Calu3 (cell line): ENCODE results near the gene PSENEN. TPM values are rescaled to one million over a fixed set of nuclear protein-coding genes. Genes with fewer than 3 reads are reported as not detected.
"Not testable (repeated sequence)": the region's sequence is repeated elsewhere in the genome, so short reads cannot be mapped to it uniquely, and the experiment has no call there.

Experiments used
- BruUV-seq: library from RNA; stranded (reverse); fragments of 400-500 nt; replicated peaks from 2 replicates; lab custom pipeline; 2021; lab: Mats Ljungman, UMichigan
- CTCF ChIA-PET: fragments of 300-600 bp; sonication (Branson Sonifier 250); formaldehyde crosslinking; loops from one replicate; lab custom pipeline; 2022; ENCODE audit warnings: antibody characterized with exemption; lab: Charles Lee
- DNase-seq: peaks from one replicate; pipeline ENCODE4 v3.0.0; 2022
- H3K27ac Mint-ChIP-seq: one replicate; pipeline ENCODE4 v1.8.0; 2022; ENCODE audit warnings: mixed read lengths; ENCODE audit not compliant: unreplicated experiment
- H3K27me3 Mint-ChIP-seq: one replicate; pipeline ENCODE4 v1.8.0; 2022; ENCODE audit warnings: mixed read lengths; ENCODE audit not compliant: unreplicated experiment
- H3K36me3 Mint-ChIP-seq: one replicate; pipeline ENCODE4 v1.8.0; 2022; ENCODE audit warnings: mild to moderate bottlenecking, moderate library complexity, mixed read lengths; ENCODE audit not compliant: insufficient read depth, unreplicated experiment
- H3K4me1 Mint-ChIP-seq: one replicate; pipeline ENCODE4 v1.8.0; 2022; ENCODE audit warnings: mild to moderate bottlenecking, low read depth, mixed read lengths; ENCODE audit not compliant: unreplicated experiment
- H3K4me3 Mint-ChIP-seq: one replicate; pipeline ENCODE4 v1.8.0; 2022; ENCODE audit warnings: mild to moderate bottlenecking, low read depth, moderate library complexity, mixed read lengths; ENCODE audit not compliant: unreplicated experiment
- H3K9me3 Mint-ChIP-seq: one replicate; pipeline ENCODE4 v1.8.0; 2022; ENCODE audit warnings: low read depth, mixed read lengths; ENCODE audit not compliant: unreplicated experiment
- CTCF ChIP-seq: fragments of 200-600 bp; IDR thresholded peaks from one replicate; pipeline ENCODE4 v1.8.0; 2022; ENCODE audit warnings: antibody characterized with exemption; ENCODE audit not compliant: unreplicated experiment
- intact Hi-C: fragments of 100-400 bp; cut with micrococcal nuclease; formaldehyde crosslinking; loops from one replicate; pipeline ENCODE4 v1.10.0; 2022; ENCODE audit not compliant: unreplicated experiment
- total RNA-seq: library from RNA; stranded (reverse); gene quantifications from 2 replicates; pipeline ENCODE4 v1.2.3, GENCODE V29; 2022

PSENEN gene
- total RNA-seq, 1 experiment from 2014 or later, result 114 TPM

- Mint-ChIP-seq H3K36me3 (peaks cover 83% of the 10 kb centered on the region), H3K4me3 (no peak overlapping the region), H3K9me3 (no peaks in the 10 kb centered on the region), H3K4me1 (peaks cover 12% of the 10 kb centered on the region), H3K27me3 (no peaks in the 10 kb centered on the region), H3K27ac (no peak overlapping the region)
- intact Hi-C loops, result no loop called here
- no peak for DNase-seq
- no TSS peak for BruUV-seq
- CTCF ChIA-PET, result no interaction called here
- TF ChIP-seq CTCF, result no peak
These were observed 23.0 kb upstream of the PSENEN start for GRCh38 chr19:35722461-35722860.

GRCh38 chr19:35722897-35723296 is 22.6 kb upstream of the PSENEN start:
- BruUV-seq, result no TSS peak
- CTCF ChIA-PET, result interaction anchor here (0.9 kb wide), 1 partner anchor 14 kb away, joined by 3 read pairs; no protein-coding TSS in a partner anchor
- Mint-ChIP-seq H3K36me3 (peaks cover 84% of the 10 kb centered on the region), H3K27me3 (no peaks in the 10 kb centered on the region), H3K4me1 (peaks cover 12% of the 10 kb centered on the region), H3K9me3 (no peaks in the 10 kb centered on the region), H3K27ac (no peak overlapping the region), H3K4me3 (no peak overlapping the region)
- DNase-seq, result no peak
- TF ChIP-seq CTCF, result no peak
- intact Hi-C loops, result no loop called here

DNA sequence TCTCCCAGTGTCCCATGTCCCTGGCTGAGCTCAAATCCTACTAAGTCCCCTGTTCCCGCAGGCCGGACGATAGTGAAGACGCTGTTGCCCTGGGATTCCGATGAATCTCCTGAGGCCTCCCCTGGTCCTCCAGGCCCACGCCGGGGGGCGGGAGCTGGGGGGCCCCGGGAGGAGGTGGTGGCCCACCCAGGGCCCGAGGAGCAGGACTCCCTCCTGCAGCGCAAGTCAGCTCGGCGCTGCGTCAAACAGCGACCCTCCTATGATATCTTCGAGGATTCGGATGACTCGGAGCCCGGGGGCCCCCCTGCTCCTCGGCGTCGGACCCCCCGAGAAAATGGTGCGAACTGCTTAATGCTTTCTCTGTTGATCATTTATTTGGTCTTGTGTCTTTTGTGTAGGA is 21.8 kb upstream of the PSENEN start:
- H3K36me3 Mint-ChIP-seq, result peaks cover 83% of the 10 kb centered on the region

DNA sequence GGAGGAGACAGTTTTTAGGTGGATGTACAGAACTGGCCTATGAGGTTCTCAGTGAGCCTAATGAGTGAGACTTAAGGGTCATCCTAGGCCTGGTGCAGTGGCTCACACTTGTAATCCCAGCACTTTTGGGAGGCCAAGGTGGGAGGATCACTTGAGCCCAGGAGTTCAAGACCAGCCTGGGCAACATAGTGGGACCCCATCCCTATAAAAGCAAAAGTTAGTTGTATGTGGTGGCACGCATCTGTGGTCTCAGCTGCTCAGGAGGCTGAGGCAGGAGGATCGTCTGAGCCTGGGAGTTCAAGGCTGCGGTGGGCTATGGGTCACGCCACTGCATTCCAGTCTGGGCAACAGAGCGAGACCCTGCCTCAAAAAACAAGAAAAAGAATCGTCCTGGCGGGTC is 21.3 kb upstream of the PSENEN start:
- DNase-seq, H3K27ac Mint-ChIP-seq, CTCF ChIA-PET, H3K27me3 Mint-ChIP-seq, BruUV-seq, H3K4me3 Mint-ChIP-seq, intact Hi-C loops, H3K9me3 Mint-ChIP-seq: not testable (repeated sequence)
- H3K4me1 Mint-ChIP-seq, result peaks cover 11% of the 10 kb centered on the region
- H3K36me3 Mint-ChIP-seq, result peaks cover 83% of the 10 kb centered on the region

More for the DNA sequence above, 21.8 kb upstream of the PSENEN start:
- CTCF ChIA-PET, result interaction anchor here (0.9 kb wide), 1 partner anchor 13 kb away, joined by 3 read pairs; no protein-coding TSS in a partner anchor
- peaks cover 12% of the 10 kb centered on the region for H3K4me1 Mint-ChIP-seq
- no peaks in the 10 kb centered on the region for H3K9me3 Mint-ChIP-seq
- no peaks in the 10 kb centered on the region for H3K27me3 Mint-ChIP-seq
- H3K4me3 Mint-ChIP-seq, result no peak overlapping the region
- intact Hi-C loops, result no loop called here
- no peak overlapping the region for H3K27ac Mint-ChIP-seq
- no TSS peak for BruUV-seq
- TF ChIP-seq CTCF, result no peak
- DNase-seq, result no peak

- DNase-seq, result no peak
- H3K4me1 Mint-ChIP-seq, result peaks cover 7% of the 10 kb centered on the region
- intact Hi-C loops, result no loop called here
- CTCF ChIA-PET, result no interaction called here
- H3K27ac Mint-ChIP-seq, result no peak overlapping the region
- BruUV-seq, result no TSS peak
- H3K9me3 Mint-ChIP-seq, result no peaks in the 10 kb centered on the region
- no peak for TF ChIP-seq CTCF
- H3K36me3 Mint-ChIP-seq, result peaks cover 83% of the 10 kb centered on the region
- no peaks in the 10 kb centered on the region for H3K27me3 Mint-ChIP-seq
- H3K4me3 Mint-ChIP-seq, result no peak overlapping the region
These were observed 20.9 kb upstream of the PSENEN start for GRCh38 chr19:35724560-35724959.
